MCF 10A (cell line): Measurements from ENCODE around the gene TAC4. TPM values are rescaled to one million over a fixed set of nuclear protein-coding genes. Genes with fewer than 3 reads are reported as not detected.

Experiments
- BruUV-seq: library from RNA; stranded (reverse); fragments of 400-500 nt; replicated peaks from 2 replicates; lab custom pipeline; 2021; lab: Mats Ljungman, UMichigan
- CTCF ChIA-PET: fragments of 300-600 bp; sonication (Branson Sonifier 250); formaldehyde crosslinking; extraction: SDS; loops from one replicate; lab custom pipeline; 2021; ENCODE audit warnings: antibody characterized with exemption, inconsistent platforms; lab: Yijun Ruan, JAX
- POLR2A ChIA-PET: fragments of 300-600, 350-650 bp; sonication (Branson Sonifier 250); formaldehyde crosslinking; extraction: SDS; loops from one replicate; lab custom pipeline; 2020; ENCODE audit warnings: antibody characterized with exemption, inconsistent platforms; lab: Yijun Ruan, JAX
- DNase-seq: peaks from one replicate; pipeline ENCODE4 v3.0.0-alpha.2; 2018; ENCODE audit not compliant: unreplicated experiment
- H3K27ac Mint-ChIP-seq: one replicate; pipeline ENCODE4 v1.8.0; 2022; ENCODE audit warnings: mild to moderate bottlenecking, low read depth, mixed read lengths; ENCODE audit not compliant: unreplicated experiment
- H3K27me3 Mint-ChIP-seq: one replicate; pipeline ENCODE4 v1.8.0; 2022; ENCODE audit warnings: mixed read lengths; ENCODE audit not compliant: insufficient read depth, unreplicated experiment
- H3K36me3 Mint-ChIP-seq: one replicate; pipeline ENCODE4 v1.8.0; 2022; ENCODE audit warnings: mild to moderate bottlenecking, moderate library complexity, mixed read lengths; ENCODE audit not compliant: insufficient read depth, unreplicated experiment
- H3K4me1 Mint-ChIP-seq: one replicate; pipeline ENCODE4 v1.8.0; 2022; ENCODE audit warnings: mixed read lengths; ENCODE audit not compliant: insufficient read depth, unreplicated experiment
- H3K4me3 Mint-ChIP-seq: one replicate; pipeline ENCODE4 v1.8.0; 2022; ENCODE audit warnings: mild to moderate bottlenecking, moderate library complexity, mixed read lengths; ENCODE audit not compliant: unreplicated experiment
- H3K9me3 Mint-ChIP-seq: one replicate; pipeline ENCODE4 v1.8.0; 2022; ENCODE audit warnings: mixed read lengths; ENCODE audit not compliant: unreplicated experiment
- intact Hi-C: fragments of 100-400 bp; cut with micrococcal nuclease; formaldehyde crosslinking; loops from 2 replicates; pipeline ENCODE4 v1.14.1; 2022
- total RNA-seq: library from RNA; stranded (reverse); gene quantifications from 2 replicates; pipeline ENCODE4 v1.2.3, GENCODE V29; 2022
- TF ChIP-seq, protein P1 (sequence below): fragments of 200-600 bp; IDR thresholded peaks from one replicate; pipeline ENCODE4 v1.8.0; 2022; ENCODE audit warnings: antibody characterized with exemption, mild to moderate bottlenecking; ENCODE audit not compliant: unreplicated experiment

The TAC4 gene
- total RNA-seq, 1 experiment from 2014 or later = not detected

DNA sequence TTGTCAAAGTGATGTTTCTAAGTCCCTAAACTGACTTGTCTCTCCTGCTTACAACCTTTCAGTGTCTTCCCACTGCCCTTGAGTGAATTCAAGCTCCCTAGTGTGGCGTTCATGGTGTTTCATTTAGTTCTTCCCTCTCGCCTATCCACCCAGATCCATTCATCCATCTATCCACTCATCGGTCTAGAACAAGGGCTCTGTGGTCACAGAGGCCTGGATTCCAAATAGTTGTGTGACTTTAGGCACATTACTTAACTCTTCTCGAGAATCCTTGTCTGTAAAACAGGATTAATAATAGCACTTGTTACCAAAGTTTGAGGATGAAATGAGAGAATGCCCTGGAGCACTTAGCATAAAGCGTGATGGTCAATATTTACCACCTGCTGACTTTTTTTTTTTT is 870 bp upstream of the TAC4 start:
- Mint-ChIP-seq H3K4me3 (no peak overlapping the region), H3K9me3 (no peaks in the 10 kb centered on the region), H3K36me3 (no peaks in the 10 kb centered on the region), H3K27ac (no peak overlapping the region), H3K27me3 (peaks cover 20% of the 10 kb centered on the region), H3K4me1 (no peaks in the 10 kb centered on the region)
- DNase-seq = no peak
- BruUV-seq = no TSS peak
- POLR2A ChIA-PET = no interaction called here
- intact Hi-C loops = no loop called here
- CTCF ChIA-PET = interaction anchor here (0.5 to 1.5 kb wide), 3 partner anchors 12 to 1178 kb away, joined by 3 to 10 read pairs (median 3); no protein-coding TSS in a partner anchor
- TF ChIP-seq, protein P1, sequence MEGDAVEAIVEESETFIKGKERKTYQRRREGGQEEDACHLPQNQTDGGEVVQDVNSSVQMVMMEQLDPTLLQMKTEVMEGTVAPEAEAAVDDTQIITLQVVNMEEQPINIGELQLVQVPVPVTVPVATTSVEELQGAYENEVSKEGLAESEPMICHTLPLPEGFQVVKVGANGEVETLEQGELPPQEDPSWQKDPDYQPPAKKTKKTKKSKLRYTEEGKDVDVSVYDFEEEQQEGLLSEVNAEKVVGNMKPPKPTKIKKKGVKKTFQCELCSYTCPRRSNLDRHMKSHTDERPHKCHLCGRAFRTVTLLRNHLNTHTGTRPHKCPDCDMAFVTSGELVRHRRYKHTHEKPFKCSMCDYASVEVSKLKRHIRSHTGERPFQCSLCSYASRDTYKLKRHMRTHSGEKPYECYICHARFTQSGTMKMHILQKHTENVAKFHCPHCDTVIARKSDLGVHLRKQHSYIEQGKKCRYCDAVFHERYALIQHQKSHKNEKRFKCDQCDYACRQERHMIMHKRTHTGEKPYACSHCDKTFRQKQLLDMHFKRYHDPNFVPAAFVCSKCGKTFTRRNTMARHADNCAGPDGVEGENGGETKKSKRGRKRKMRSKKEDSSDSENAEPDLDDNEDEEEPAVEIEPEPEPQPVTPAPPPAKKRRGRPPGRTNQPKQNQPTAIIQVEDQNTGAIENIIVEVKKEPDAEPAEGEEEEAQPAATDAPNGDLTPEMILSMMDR = no peak

- Mint-ChIP-seq H3K4me3 (no peak overlapping the region), H3K36me3 (no peaks in the 10 kb centered on the region), H3K27me3 (peaks cover 4% of the 10 kb centered on the region), H3K9me3 (no peaks in the 10 kb centered on the region), H3K27ac (no peak overlapping the region), H3K4me1 (no peaks in the 10 kb centered on the region)
- no TSS peak for BruUV-seq
- CTCF ChIA-PET = interaction anchor here (1.2 kb wide), 1 partner anchor 150 kb away, joined by 3 read pairs; no protein-coding TSS in a partner anchor
- TF ChIP-seq, protein P1 = no peak
- POLR2A ChIA-PET = no interaction called here
- intact Hi-C loops = no loop called here
- DNase-seq = no peak
Measured at GRCh38 chr17:49846938-49847712, 744 bp downstream of the TAC4 start.

DNA sequence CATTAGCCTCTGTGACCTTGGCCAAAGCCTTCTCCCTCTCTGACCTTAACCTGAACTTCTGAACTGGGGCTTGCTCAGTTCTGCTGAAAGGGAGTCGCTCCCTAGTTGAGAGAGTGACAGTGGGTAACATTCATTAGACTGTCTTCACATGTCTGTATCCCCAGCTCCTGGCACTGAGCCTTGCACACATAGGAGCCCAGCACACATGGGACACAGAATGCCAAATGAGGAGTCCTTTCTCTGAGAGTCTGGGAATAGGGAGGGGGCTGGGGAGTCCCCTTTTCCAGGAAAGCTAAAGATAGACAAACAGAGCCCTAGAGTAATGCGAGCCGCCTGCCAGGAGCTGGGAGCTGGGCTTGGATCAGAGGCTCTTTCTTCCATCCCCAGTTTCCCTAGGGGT is 2.5 kb downstream of the TAC4 start:
- Mint-ChIP-seq H3K27ac (no peak overlapping the region), H3K9me3 (no peaks in the 10 kb centered on the region), H3K27me3 (no peaks in the 10 kb centered on the region), H3K36me3 (no peaks in the 10 kb centered on the region), H3K4me1 (no peaks in the 10 kb centered on the region), H3K4me3 (no peak overlapping the region)
- intact Hi-C loops = no loop called here
- ChIA-PET POLR2A (no interaction called here), CTCF (interaction anchor here (0.6 kb wide), 1 partner anchor 152 kb away, joined by 3 read pairs; no protein-coding TSS in a partner anchor)
- no peak for DNase-seq
- no TSS peak for BruUV-seq
- TF ChIP-seq, protein P1 = no peak

DNA sequence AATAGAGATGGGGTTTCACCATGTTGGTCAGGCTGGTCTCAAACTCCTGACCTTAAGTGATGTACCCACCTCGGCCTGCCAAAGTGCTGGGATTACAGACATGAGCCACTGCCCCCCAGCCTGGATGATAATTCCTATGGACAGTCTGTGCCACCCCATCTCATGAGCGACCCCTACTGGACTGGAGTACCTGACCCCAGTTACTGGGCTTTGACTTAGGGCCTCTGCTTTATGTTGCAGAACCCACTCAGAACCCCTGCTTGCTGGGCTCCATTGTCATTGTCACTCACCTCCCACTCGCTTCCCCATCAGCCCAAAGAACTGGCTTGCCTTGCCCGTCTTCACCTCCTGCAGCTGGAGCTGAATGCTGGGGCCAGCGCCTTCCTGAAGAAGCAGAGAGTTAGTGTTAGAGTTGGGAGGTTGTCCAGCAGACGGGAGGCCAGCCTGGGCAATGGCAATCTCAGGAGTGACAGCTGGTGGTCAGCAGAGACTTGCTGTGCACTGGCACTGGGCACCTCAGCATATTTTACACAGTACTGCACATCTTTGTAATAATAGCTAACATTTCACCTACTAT is 4.0 kb downstream of the TAC4 start:
- ChIA-PET CTCF (interaction anchor here (1.5 kb wide), 1 partner anchor 153 kb away, joined by 7 read pairs; no protein-coding TSS in a partner anchor), POLR2A (interaction anchor here (0.5 kb wide), 2 partner anchors 23 to 428 kb away, joined by 4 to 5 read pairs; no protein-coding TSS in a partner anchor)
- TF ChIP-seq, protein P1 = peak; percentile 19
- Mint-ChIP-seq H3K36me3 (no peaks in the 10 kb centered on the region), H3K27ac (no peak overlapping the region), H3K9me3 (no peaks in the 10 kb centered on the region), H3K27me3 (no peaks in the 10 kb centered on the region), H3K4me3 (no peak overlapping the region), H3K4me1 (no peaks in the 10 kb centered on the region)
- peak; percentile 30 for DNase-seq
- intact Hi-C loops = no loop called here
- no TSS peak for BruUV-seq
